Astrocyte of the spinal cord (primary cell): Measurements from ENCODE around the gene STC2.

Source experiments
- DNase-seq: peaks from one replicate; pipeline ENCODE4 v3.0.0; 2011; ENCODE audit warnings: low read depth, low spot score
- H3K4me3 ChIP-seq: 2 replicates; pipeline ENCODE4 v1.5.1; 2011; ENCODE audit warnings: low read depth, mild to moderate bottlenecking, low read length, moderate library complexity
- in situ Hi-C: cut with HindIII; loops from 2 replicates; pipeline ENCODE4 v1.10.0; 2017; ENCODE audit warnings: low sequenced_read_pairs
- TF ChIP-seq, protein P1 (sequence below): IDR thresholded peaks from 2 replicates; pipeline ENCODE4 v1.5.1; 2012; ENCODE audit warnings: low read depth, mild to moderate bottlenecking, low read length, inconsistent platforms

The STC2 gene

DNA sequence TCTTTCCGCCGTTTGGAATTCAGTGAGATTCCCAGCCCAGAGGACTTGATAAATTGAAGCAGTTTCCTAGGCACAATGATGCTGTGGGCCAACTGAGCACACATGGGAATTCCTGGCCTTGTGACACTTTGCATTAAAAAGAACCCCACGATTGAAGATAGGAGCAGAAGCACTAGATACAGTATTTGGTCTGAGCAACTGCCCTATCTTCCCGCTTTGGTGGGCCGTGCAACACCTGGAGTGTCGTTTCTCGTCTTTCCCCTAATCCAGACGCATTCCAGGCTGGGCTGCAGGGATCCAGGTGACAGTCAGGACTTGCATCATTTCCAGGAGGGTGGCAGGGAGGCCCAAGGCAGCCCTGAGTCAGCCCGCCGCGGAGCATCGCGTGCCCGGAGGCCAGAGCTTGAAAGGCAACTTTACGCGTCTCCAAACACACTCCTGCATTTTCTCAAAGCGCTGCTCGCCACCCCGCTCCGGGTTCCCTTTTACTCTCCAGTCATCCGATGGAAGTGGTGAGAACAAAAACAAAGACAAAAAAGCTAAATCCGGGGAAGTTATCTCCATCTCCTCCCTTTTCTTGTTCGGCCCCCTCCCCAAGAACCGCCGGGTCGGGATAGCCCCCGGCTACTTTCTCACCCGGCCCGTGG lies 753 bp upstream of the STC2 start:
- peak; percentile 63 for DNase-seq
- TF ChIP-seq, protein P1, sequence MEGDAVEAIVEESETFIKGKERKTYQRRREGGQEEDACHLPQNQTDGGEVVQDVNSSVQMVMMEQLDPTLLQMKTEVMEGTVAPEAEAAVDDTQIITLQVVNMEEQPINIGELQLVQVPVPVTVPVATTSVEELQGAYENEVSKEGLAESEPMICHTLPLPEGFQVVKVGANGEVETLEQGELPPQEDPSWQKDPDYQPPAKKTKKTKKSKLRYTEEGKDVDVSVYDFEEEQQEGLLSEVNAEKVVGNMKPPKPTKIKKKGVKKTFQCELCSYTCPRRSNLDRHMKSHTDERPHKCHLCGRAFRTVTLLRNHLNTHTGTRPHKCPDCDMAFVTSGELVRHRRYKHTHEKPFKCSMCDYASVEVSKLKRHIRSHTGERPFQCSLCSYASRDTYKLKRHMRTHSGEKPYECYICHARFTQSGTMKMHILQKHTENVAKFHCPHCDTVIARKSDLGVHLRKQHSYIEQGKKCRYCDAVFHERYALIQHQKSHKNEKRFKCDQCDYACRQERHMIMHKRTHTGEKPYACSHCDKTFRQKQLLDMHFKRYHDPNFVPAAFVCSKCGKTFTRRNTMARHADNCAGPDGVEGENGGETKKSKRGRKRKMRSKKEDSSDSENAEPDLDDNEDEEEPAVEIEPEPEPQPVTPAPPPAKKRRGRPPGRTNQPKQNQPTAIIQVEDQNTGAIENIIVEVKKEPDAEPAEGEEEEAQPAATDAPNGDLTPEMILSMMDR, result no peak
- peak overlapping the region; percentile 80 for H3K4me3 ChIP-seq
- in situ Hi-C loops, result no loop called here

DNA sequence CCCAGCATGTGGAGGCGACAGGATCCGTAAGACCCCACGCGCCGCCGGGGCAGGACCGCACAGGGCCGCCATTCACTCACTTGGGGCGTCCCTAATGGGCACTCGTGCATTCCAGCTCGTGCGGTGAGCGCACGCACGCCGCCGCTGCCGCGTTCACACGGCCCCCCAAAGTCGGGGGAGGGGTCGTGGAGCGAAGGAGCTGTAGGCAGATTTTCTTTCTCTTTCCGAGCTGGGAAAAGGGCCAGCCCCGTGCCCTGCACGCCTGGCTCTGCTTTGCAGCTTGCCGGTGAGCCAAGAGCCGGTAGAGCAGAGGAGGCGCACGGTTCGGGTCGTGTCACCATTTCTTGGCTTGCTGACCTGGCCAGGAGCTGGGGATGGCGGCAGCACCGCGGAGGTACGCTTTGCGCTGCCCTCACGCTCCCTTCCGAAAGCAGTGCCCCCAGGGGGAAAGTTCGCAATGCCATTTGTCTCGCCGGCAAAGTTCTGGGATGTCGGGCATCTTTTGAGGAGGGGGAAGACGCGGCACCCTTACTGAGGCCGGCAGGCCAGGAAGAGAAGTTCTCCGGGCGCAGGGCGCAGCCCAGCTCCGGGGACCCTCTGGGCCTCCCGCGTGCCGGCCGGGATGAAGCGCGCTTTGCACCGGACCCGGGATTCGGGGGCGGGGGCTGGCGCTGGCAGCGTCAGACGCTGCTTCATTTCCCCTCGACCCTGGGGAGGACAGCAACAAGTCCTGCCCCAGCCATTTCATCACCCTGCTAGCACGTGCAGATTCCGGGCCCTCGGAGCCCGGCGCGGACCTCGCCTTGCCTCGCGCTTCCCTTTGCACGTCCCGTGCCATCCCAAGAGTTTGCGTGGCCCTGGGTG lies 898 bp downstream of the STC2 start:
- H3K4me3 ChIP-seq, result peak overlapping the region; percentile 80
- TF ChIP-seq, protein P1, result no peak
- in situ Hi-C loops, result no loop called here
- DNase-seq, result peak; percentile 53

DNA sequence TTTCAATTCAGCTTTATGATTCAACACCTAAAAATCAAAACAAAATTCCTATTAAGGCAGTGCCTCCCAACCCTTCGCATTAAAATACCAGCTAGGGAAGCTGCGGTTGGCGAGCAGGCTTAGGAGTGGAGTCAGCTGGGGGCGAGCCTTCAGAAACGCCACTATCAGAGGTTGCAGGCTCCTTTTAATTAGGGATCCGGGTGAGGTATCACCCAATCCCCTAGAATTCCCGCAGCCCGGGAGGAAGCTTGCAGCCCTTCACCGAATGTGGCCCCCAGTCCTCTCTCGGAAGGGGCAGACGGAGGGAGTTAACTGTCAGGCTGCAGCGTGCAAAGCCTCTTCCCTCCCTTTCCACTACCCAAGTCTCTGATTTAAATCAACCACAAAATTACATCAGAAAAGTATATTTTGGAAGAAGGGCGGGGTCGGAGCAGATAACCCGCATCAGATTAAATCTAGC lies 1.7 kb downstream of the STC2 start:
- peak overlapping the region; percentile 80 for H3K4me3 ChIP-seq
- peak; percentile 91 for DNase-seq
- in situ Hi-C loops, result no loop called here
- TF ChIP-seq, protein P1, result no peak

DNA sequence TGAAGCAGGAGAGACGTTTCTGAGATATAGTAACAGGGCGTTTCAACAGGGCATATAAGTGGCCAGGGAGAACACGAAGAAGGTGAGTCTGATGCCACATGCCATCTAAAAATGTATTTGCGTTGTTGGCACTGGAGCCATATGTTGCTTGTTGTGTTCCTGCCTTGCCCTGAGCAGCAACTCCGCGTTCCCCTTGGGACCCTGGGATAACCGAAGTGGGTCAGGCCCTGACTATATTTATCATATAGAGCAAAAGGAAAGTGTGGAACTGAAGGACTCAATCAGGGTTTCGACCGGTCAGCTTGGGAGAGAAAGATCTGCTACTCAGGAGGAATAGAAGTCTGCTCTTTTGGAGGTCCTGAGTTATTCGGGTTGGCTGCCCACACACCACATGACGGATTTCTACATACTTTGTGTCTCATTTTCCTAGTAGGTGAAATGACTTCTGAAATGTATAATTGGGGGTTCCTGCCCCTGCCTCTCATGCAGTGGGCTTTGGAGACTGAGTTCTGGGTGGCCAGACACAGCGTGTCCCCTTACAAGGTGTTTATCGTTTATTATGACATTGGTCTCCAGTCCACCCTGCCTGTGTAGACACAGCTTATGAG lies 3.0 kb downstream of the STC2 start:
- TF ChIP-seq, protein P1, result no peak
- DNase-seq, result no peak
- in situ Hi-C loops, result no loop called here
- peak overlapping the region; percentile 80 for H3K4me3 ChIP-seq

DNA sequence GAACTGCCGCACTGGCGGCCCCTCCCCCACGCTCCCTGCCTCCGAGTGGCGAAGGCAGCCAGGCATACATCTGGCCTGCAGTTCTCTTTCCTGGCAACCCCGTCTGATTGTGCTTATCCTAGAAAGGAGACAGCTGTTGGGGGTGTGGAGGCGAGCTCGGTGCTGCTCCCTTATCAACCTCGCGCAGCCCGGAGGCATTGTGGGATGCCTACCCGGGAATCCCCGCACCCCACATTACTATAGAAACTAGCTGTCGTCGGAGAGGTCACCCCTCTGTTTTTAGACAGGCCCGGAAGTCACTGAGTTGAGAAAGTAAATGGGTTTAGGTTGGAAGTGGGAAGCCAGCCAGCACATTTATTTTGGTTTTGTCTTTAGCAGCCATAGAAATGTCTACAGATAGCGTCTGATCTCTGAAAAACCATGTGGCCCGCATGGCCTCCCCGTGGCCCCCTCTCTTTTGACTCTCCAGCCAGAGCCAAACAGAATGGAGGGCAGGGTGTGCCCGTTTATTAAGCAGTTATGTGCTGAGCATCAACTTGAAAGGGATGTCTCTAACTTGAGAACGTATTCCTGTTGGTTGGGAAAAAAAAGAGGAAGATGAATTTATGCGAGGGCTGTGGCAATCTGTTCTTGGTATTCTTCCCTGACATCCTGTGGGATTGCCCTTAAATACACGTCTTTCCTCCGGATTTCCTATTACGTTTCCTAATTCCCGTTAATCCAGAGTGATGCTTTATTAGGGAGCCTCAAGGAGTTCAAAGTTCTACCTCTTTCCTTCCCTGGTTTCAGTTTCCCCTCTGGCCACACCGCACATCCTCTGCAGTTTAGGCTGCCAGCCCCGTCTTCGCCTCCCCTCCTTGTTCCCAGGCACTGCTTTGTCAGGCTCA lies 3.9 kb downstream of the STC2 start:
- in situ Hi-C loops, result no loop called here
- no peak overlapping the region for H3K4me3 ChIP-seq
- TF ChIP-seq, protein P1, result no peak
- DNase-seq, result peak; percentile 82

DNA sequence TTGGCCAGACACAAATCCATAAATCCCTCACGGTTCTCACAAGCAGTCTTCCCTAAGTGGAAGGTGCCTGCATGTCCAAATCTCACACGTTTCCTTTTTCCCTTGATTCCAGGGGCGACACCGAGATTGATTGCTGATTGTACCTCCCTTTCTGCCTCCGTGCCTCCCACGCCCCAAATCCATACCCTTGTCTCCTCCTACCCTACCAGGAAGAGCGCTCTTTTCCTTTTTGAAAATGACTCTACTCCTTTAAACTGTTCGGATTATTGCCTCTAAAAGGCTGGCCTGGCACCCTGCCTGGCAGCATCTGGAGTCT lies 4.5 kb downstream of the STC2 start:
- TF ChIP-seq, protein P1, result no peak
- DNase-seq, result no peak
- no peak overlapping the region for H3K4me3 ChIP-seq
- in situ Hi-C loops, result no loop called here
